KMS-11 (cell line): ENCODE data around the gene SLC30A3.

Experiments used
- H2AFZ ChIP-seq: fragments of 200-600 bp; sonication (generic); 2 replicates; pipeline ENCODE4 v1.6.1; 2016; ENCODE audit warnings: antibody characterized with exemption, mixed run types, low read depth
- H3K27ac ChIP-seq: fragments of 200-600 bp; sonication (generic); 2 replicates; pipeline ENCODE4 v1.6.1; 2016; ENCODE audit warnings: mild to moderate bottlenecking, mixed run types
- H3K27me3 ChIP-seq: fragments of 200-600 bp; sonication (generic); 2 replicates; pipeline ENCODE4 v1.6.1; 2017; ENCODE audit warnings: mild to moderate bottlenecking, low read depth, mixed run types, moderate library complexity; ENCODE audit not compliant: insufficient read depth
- H3K36me3 ChIP-seq: fragments of 200-600 bp; sonication (generic); 2 replicates; pipeline ENCODE4 v1.6.1; 2017; ENCODE audit warnings: mild to moderate bottlenecking, mixed run types; ENCODE audit not compliant: insufficient read depth
- H3K4me1 ChIP-seq: fragments of 200-600 bp; sonication (generic); 2 replicates; pipeline ENCODE4 v1.6.1; 2016; ENCODE audit warnings: mild to moderate bottlenecking, low read depth, mixed run types; ENCODE audit not compliant: poor library complexity, severe bottlenecking
- H3K4me2 ChIP-seq: fragments of 200-600 bp; sonication (generic); 2 replicates; pipeline ENCODE4 v1.7.0; 2016; ENCODE audit warnings: mild to moderate bottlenecking, mixed run types
- H3K4me3 ChIP-seq: fragments of 200-600 bp; sonication (generic); IDR thresholded peaks from 2 replicates; pipeline ENCODE4 v1.6.1; 2017; ENCODE audit warnings: low read depth, low read length, mixed read lengths; ENCODE audit not compliant: insufficient read depth
- H3K79me2 ChIP-seq: fragments of 200-600 bp; sonication (generic); 2 replicates; pipeline ENCODE4 v1.6.1; 2016; ENCODE audit warnings: low read depth, mixed run types; ENCODE audit not compliant: insufficient read depth
- H3K9ac ChIP-seq: fragments of 200-600 bp; sonication (generic); 2 replicates; pipeline ENCODE4 v1.6.1; 2016; ENCODE audit warnings: mild to moderate bottlenecking, mixed run types
- H4K20me1 ChIP-seq: fragments of 200-600 bp; sonication (generic); 2 replicates; pipeline ENCODE4 v1.6.1; 2016; ENCODE audit warnings: mild to moderate bottlenecking, mixed run types; ENCODE audit not compliant: insufficient read depth
- CTCF ChIP-seq: fragments of 200-600 bp; sonication (generic); conservative IDR thresholded peaks from 2 replicates; pipeline ENCODE4 v1.6.1; 2017; ENCODE audit warnings: low read depth, mild to moderate bottlenecking, antibody characterized with exemption, low read length, moderate library complexity, mixed read lengths

Gene SLC30A3

DNA sequence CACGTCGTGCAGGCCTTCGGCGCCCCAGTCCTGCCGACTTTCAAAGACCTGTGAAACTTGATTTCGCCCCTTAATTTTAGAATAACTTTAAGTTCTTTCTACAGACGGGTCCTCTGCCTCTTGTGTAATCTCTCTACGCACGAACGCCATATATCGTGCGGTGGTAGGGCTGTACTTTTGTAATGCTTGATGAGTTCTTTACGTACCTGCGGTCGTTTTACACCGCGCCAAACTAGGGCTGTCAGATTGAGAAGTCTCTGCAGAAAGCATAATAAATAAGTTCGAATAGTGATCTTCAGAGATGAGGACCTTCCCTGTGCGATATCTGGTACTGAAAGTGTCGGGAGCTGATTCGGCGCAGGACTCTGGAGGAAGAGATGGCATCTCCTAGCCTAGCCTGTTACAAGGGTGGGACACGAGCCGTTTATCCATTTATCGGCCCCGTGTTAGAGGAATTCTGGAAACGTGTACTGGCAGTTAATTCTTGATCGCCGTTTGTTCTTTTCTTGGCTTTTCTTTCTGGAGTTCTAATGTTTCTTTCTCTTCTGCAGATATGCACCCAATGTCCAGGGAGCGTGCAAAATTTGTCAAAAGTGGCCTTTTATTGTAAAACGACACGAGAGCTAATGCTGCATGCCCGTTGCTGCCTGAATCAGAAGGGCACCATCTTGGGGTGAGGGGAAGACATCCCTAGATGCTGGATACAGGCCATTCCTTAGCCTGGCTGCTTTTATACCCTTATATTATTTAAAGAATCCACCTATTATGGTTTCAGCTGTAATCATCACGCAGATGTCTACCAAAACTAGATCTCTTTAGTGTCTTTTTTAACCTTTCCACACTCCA is 50.0 kb downstream of the SLC30A3 start:
- Histone ChIP-seq H3K27me3 (no peaks in the 10 kb centered on the region), H3K79me2 (peaks cover 5% of the 10 kb centered on the region; the same call in 1 of the 2 replicates), H3K36me3 (no peaks in the 10 kb centered on the region), H2AFZ (peak overlapping the region; percentile 66), H3K4me2 (peak overlapping the region; percentile 82), H4K20me1 (no peaks in the 10 kb centered on the region), H3K4me3 (peak overlapping the region; percentile 40), H3K4me1 (peaks cover 27% of the 10 kb centered on the region), H3K27ac (peak overlapping the region; percentile 92), H3K9ac (peak overlapping the region; percentile 96)
- TF ChIP-seq CTCF: no peak

GRCh38 chr2:27211943-27212625 is 50.8 kb downstream of the SLC30A3 start, which contains the start of the genes ATRAID and SLC5A6:
ATRAID (plus strand) TSS chr2:27212041; CDS start chr2:27212369, 328 bp downstream.
SLC5A6 (minus strand) TSS chr2:27212268; CDS start chr2:27207650, 4,618 bp downstream.
- Histone ChIP-seq H4K20me1 (no peaks in the 10 kb centered on the region), H3K9ac (peak within 1 kb of the TSS; percentile 96), H3K4me1 (peaks cover 27% of the 10 kb centered on the region), H3K36me3 (no peaks in the 10 kb centered on the region), H3K79me2 (no peaks in the 10 kb centered on the region), H3K27ac (peak within 1 kb of the TSS; percentile 92), H3K4me2 (peak within 1 kb of the TSS; percentile 82), H3K27me3 (no peaks in the 10 kb centered on the region), H2AFZ (peak within 1 kb of the TSS; percentile 66), H3K4me3 (peak within 1 kb of the TSS; percentile 40)
- no peak for TF ChIP-seq CTCF

GRCh38 chr2:27211241-27211942 is 51.5 kb downstream of the SLC30A3 start:
- Histone ChIP-seq H3K4me1 (peaks cover 21% of the 10 kb centered on the region), H2AFZ (peak overlapping the region; percentile 50; the same call in 1 of the 2 replicates), H3K27ac (no peak overlapping the region; the same call in 1 of the 2 replicates), H3K4me2 (peak overlapping the region; percentile 82), H3K4me3 (peak overlapping the region; percentile 7), H3K79me2 (no peaks in the 10 kb centered on the region), H3K27me3 (no peaks in the 10 kb centered on the region), H3K9ac (peak overlapping the region; percentile 96; the same call in 1 of the 2 replicates), H4K20me1 (no peaks in the 10 kb centered on the region), H3K36me3 (no peaks in the 10 kb centered on the region)
- no peak for TF ChIP-seq CTCF

GRCh38 chr2:27209621-27210401 is 53.0 kb downstream of the SLC30A3 start:
- H3K4me3 ChIP-seq: no peak overlapping the region
- no peak overlapping the region for H2AFZ ChIP-seq
- no peak overlapping the region for H3K4me2 ChIP-seq
- no peaks in the 10 kb centered on the region for H3K36me3 ChIP-seq
- H4K20me1 ChIP-seq: no peaks in the 10 kb centered on the region
- peaks cover 20% of the 10 kb centered on the region for H3K4me1 ChIP-seq
- no peak for TF ChIP-seq CTCF
- H3K27me3 ChIP-seq: no peaks in the 10 kb centered on the region
- no peak overlapping the region for H3K9ac ChIP-seq
- no peaks in the 10 kb centered on the region for H3K79me2 ChIP-seq
- H3K27ac ChIP-seq: no peak overlapping the region
